ENCODE data around the gene SEMA3C. TPM values are rescaled to one million over a fixed set of nuclear protein-coding genes. Genes with fewer than 3 reads are reported as not detected.
A peak's percentile ranks its signal among the peaks of the same experiment; 100 is the strongest.

The SEMA3C gene
- total and polyA plus RNA-seq, 4 donors: 3.3 to 86.8 (median 15.9) TPM

- H3K27ac ChIP-seq (ENCODE audit: low read depth in 1 of 2, low read length in 2 of 2): no peak overlapping the region
- DNase-seq (no peak), ATAC-seq (ENCODE audit: low FRiP score) (no peak)
- intact Hi-C loops (cut with DNase I): no loop called here
- H3K27me3 ChIP-seq (ENCODE audit: control insufficient read depth in 1 of 2, insufficient read depth in 2 of 2, low read length in 1 of 2): no peaks in the 10 kb centered on the region
- H3K9me3 ChIP-seq (ENCODE audit: control insufficient read depth, low read length): no peaks in the 10 kb centered on the region
- H3K4me3 ChIP-seq (ENCODE audit: low read length in 2 of 2): no peak overlapping the region
- H3K4me1 ChIP-seq (ENCODE audit: control insufficient read depth in 1 of 2, insufficient read depth in 2 of 2, low read length in 2 of 2): peaks cover 0 to 4% of the 10 kb centered on the region in 2 donors
- no peaks in the 10 kb centered on the region for H3K36me3 ChIP-seq (ENCODE audit: control insufficient read depth in 1 of 2, insufficient read depth in 2 of 2, low read length in 1 of 2)
- whole genome bisulfite sequencing, 2 donors: 32% methylated on average over 6 of the region's 6 CpGs
Measured at GRCh38 chr7:80884511-80885195, 34.2 kb downstream of the SEMA3C start.

GRCh38 chr7:80883154-80884025 lies 35.5 kb downstream of the SEMA3C start:
- ATAC-seq (ENCODE audit: low FRiP score) (peak; percentile 89), DNase-seq (no peak)
- H3K9me3 ChIP-seq (ENCODE audit: control insufficient read depth, low read length): no peaks in the 10 kb centered on the region
- H3K36me3 ChIP-seq (ENCODE audit: control insufficient read depth in 1 of 2, insufficient read depth in 2 of 2, low read length in 1 of 2): no peaks in the 10 kb centered on the region
- H3K27me3 ChIP-seq (ENCODE audit: control insufficient read depth in 1 of 2, insufficient read depth in 2 of 2, low read length in 1 of 2): no peaks in the 10 kb centered on the region
- WGBS, 2 donors: 25 to 30% methylated on average over 2 of the region's 2 CpGs
- H3K4me1 ChIP-seq (ENCODE audit: control insufficient read depth in 1 of 2, insufficient read depth in 2 of 2, low read length in 2 of 2): peaks cover 0 to 4% of the 10 kb centered on the region in 2 donors
- intact Hi-C loops (cut with DNase I): no loop called here
- no peak overlapping the region for H3K4me3 ChIP-seq (ENCODE audit: low read length in 2 of 2)
- H3K27ac ChIP-seq (ENCODE audit: low read depth in 1 of 2, low read length in 2 of 2): peak overlapping the region; percentile 43 to 82

DNA sequence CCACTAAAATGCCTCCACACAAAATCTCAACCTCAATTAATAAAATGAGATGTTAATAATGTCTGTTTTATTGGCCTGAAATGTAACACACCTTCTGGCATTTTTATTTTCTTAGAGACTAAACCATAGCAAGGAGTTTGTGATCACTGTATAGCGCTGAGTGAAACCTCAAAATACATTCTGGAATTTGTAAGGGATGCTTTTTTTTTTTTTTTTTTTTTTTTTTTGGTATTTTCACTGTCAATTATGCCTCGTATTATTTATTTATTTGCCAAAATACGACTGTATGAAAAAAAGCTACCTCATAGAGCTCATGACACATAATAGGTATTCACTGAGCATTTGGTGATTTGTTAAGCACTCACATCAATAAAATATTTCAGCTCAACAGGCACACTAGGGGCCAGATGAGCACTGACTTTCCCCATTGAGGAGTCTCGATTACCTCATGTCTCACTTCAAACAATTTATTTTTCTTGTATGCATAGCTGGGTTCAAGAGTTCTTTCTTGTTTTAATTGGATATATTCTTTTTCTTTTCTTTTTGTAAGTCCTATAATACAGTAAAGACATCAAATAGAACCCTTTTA lies 36.5 kb downstream of the SEMA3C start:
- intact Hi-C loops (cut with DNase I): no loop called here
- ATAC-seq (ENCODE audit: low FRiP score) (no peak), DNase-seq (no peak)
- peaks cover 0 to 4% of the 10 kb centered on the region in 2 donors for H3K4me1 ChIP-seq (ENCODE audit: control insufficient read depth in 1 of 2, insufficient read depth in 2 of 2, low read length in 2 of 2)
- no peaks in the 10 kb centered on the region for H3K9me3 ChIP-seq (ENCODE audit: control insufficient read depth, low read length)
- H3K27me3 ChIP-seq (ENCODE audit: control insufficient read depth in 1 of 2, insufficient read depth in 2 of 2, low read length in 1 of 2): no peaks in the 10 kb centered on the region
- no peaks in the 10 kb centered on the region for H3K36me3 ChIP-seq (ENCODE audit: control insufficient read depth in 1 of 2, insufficient read depth in 2 of 2, low read length in 1 of 2)
- H3K27ac ChIP-seq (ENCODE audit: low read depth in 1 of 2, low read length in 2 of 2): no peak overlapping the region
- H3K4me3 ChIP-seq (ENCODE audit: low read length in 2 of 2): no peak overlapping the region
- 48 to 58% methylated on average over 4 of the region's 4 CpGs for WGBS, 2 donors

DNA sequence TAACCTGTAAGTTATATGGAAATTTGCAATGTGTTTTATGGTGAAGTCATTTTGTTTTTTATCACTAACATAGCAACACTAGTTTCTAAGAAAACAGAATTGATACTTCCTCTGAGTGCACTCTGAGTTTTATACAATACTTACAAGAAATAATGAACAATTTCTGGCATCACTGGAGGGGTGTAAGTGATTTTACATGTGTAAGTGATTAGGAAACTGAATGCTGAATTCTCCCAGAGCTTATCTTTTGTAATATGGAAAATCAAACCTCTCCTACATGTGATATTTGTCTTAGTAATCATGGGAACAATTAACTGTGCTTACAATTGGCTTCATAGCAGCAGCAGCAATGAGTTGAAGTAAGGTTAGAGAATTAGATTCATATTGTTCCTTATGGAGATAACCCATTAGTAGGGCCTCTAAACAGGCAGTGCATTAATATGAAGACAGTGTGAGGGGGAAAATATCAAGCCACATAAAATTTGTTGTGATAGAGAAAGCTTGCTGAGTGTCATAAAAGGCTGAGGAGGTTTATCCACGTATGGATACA lies 37.4 kb downstream of the SEMA3C start:
- H3K4me1 ChIP-seq (ENCODE audit: control insufficient read depth in 1 of 2, insufficient read depth in 2 of 2, low read length in 2 of 2): peaks cover 0 to 4% of the 10 kb centered on the region in 2 donors
- 89 to 90% methylated on average over 1 of the region's 1 CpG for WGBS, 2 donors
- intact Hi-C loops (cut with DNase I): no loop called here
- no peaks in the 10 kb centered on the region for H3K36me3 ChIP-seq (ENCODE audit: control insufficient read depth in 1 of 2, insufficient read depth in 2 of 2, low read length in 1 of 2)
- H3K27ac ChIP-seq (ENCODE audit: low read depth in 1 of 2, low read length in 2 of 2): no peak overlapping the region
- ATAC-seq (ENCODE audit: low FRiP score) (no peak), DNase-seq (no peak)
- no peak overlapping the region for H3K4me3 ChIP-seq (ENCODE audit: low read length in 2 of 2)
- H3K27me3 ChIP-seq (ENCODE audit: control insufficient read depth in 1 of 2, insufficient read depth in 2 of 2, low read length in 1 of 2): no peaks in the 10 kb centered on the region
- H3K9me3 ChIP-seq (ENCODE audit: control insufficient read depth, low read length): no peaks in the 10 kb centered on the region

- ATAC-seq (ENCODE audit: low FRiP score) (no peak), DNase-seq (no peak)
- Histone ChIP-seq H3K9me3 (ENCODE audit: control insufficient read depth, low read length) (no peaks in the 10 kb centered on the region), H3K4me3 (ENCODE audit: low read length in 2 of 2) (no peak overlapping the region), H3K4me1 (ENCODE audit: control insufficient read depth in 1 of 2, insufficient read depth in 2 of 2, low read length in 2 of 2) (peaks cover 0 to 4% of the 10 kb centered on the region in 2 donors), H3K27ac (ENCODE audit: low read depth in 1 of 2, low read length in 2 of 2) (no peak overlapping the region), H3K27me3 (ENCODE audit: control insufficient read depth in 1 of 2, insufficient read depth in 2 of 2, low read length in 1 of 2) (no peaks in the 10 kb centered on the region), H3K36me3 (ENCODE audit: control insufficient read depth in 1 of 2, insufficient read depth in 2 of 2, low read length in 1 of 2) (no peaks in the 10 kb centered on the region)
- WGBS, 2 donors: 92 to 93% methylated on average over 5 of the region's 5 CpGs
- intact Hi-C loops (cut with DNase I): no loop called here
Measured at GRCh38 chr7:80879849-80880248, 39.0 kb downstream of the SEMA3C start.

- DNase-seq: no peak
- Histone ChIP-seq H3K4me1 (ENCODE audit: control insufficient read depth in 1 of 2, insufficient read depth in 2 of 2, low read length in 2 of 2) (peaks cover 0 to 1% of the 10 kb centered on the region in 2 donors), H3K27ac (ENCODE audit: low read depth in 1 of 2, low read length in 2 of 2) (no peak overlapping the region), H3K9me3 (ENCODE audit: control insufficient read depth, low read length) (no peaks in the 10 kb centered on the region), H3K27me3 (ENCODE audit: control insufficient read depth in 1 of 2, insufficient read depth in 2 of 2, low read length in 1 of 2) (no peaks in the 10 kb centered on the region), H3K36me3 (ENCODE audit: control insufficient read depth in 1 of 2, insufficient read depth in 2 of 2, low read length in 1 of 2) (no peaks in the 10 kb centered on the region), H3K4me3 (ENCODE audit: low read length in 2 of 2) (no peak overlapping the region)
- 50 to 60% methylated on average over 5 of the region's 5 CpGs for whole genome bisulfite sequencing, 2 donors
- intact Hi-C loops (cut with DNase I): no loop called here
- no peak for ATAC-seq (ENCODE audit: low FRiP score)
Measured at GRCh38 chr7:80876894-80877414, 41.9 kb downstream of the SEMA3C start.

DNA sequence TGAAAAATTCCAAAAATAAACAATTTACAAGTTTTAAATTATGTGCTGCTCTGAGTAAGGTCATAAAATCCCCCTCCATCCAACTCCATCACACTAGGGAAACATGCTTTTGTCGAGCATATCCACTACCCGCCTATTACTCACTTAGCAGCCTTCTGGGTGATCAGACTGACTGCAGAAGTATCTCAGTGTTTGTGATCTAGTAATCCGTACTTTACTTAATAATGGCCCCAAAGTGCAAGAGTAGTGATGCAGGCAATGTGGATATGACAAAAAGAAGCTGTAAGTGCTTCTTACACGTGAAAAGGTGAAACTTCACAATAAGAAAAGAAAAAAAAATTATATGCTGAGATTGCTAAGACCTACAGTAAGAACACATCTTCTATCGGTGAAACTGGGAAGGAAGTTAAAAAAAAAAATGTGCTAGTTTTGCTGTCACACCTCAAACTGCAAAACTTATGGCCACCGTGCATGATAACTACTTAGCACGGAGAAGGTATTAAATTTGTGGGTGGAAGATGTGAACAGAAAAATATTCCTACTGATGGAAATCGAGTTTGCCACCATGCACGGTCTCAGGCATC lies 43.2 kb downstream of the SEMA3C start:
- H3K27ac ChIP-seq (ENCODE audit: low read depth in 1 of 2, low read length in 2 of 2): no peak overlapping the region
- no peaks in the 10 kb centered on the region for H3K27me3 ChIP-seq (ENCODE audit: control insufficient read depth in 1 of 2, insufficient read depth in 2 of 2, low read length in 1 of 2)
- H3K4me1 ChIP-seq (ENCODE audit: control insufficient read depth in 1 of 2, insufficient read depth in 2 of 2, low read length in 2 of 2): peaks cover 1 to 3% of the 10 kb centered on the region in 2 donors
- DNase-seq (no peak), ATAC-seq (ENCODE audit: low FRiP score) (no peak)
- H3K36me3 ChIP-seq (ENCODE audit: control insufficient read depth in 1 of 2, insufficient read depth in 2 of 2, low read length in 1 of 2): no peaks in the 10 kb centered on the region
- intact Hi-C loops (cut with DNase I): no loop called here
- H3K4me3 ChIP-seq (ENCODE audit: low read length in 2 of 2): no peak overlapping the region
- 86 to 88% methylated on average over 9 of the region's 9 CpGs for WGBS, 2 donors
- no peaks in the 10 kb centered on the region for H3K9me3 ChIP-seq (ENCODE audit: control insufficient read depth, low read length)

DNA sequence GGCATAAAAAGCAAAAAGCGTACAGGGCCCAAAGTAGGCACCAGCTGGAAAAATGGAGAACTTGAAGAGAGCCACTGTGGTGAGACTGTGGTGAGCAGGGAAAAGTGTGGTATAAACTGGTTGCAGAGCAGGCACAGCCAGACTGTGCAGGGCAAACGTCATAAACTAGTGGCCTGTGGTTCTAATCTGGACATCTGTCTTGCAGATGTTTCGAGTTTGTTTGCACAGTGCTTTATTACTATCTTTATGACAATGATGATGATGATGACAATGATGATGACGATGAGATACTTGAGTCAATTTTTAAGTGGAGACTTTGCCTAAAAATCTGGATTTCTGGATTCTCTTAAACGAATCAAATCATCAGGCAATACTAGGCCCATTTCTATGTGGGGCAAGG lies 45.7 kb downstream of the SEMA3C start:
- Histone ChIP-seq H3K9me3 (ENCODE audit: control insufficient read depth, low read length) (no peaks in the 10 kb centered on the region), H3K36me3 (ENCODE audit: control insufficient read depth in 1 of 2, insufficient read depth in 2 of 2, low read length in 1 of 2) (no peaks in the 10 kb centered on the region), H3K4me1 (ENCODE audit: control insufficient read depth in 1 of 2, insufficient read depth in 2 of 2, low read length in 2 of 2) (peaks cover 2 to 3% of the 10 kb centered on the region in 2 donors), H3K27ac (ENCODE audit: low read depth in 1 of 2, low read length in 2 of 2) (no peak overlapping the region), H3K27me3 (ENCODE audit: control insufficient read depth in 1 of 2, insufficient read depth in 2 of 2, low read length in 1 of 2) (no peaks in the 10 kb centered on the region), H3K4me3 (ENCODE audit: low read length in 2 of 2) (no peak overlapping the region)
- 87 to 90% methylated on average over 5 of the region's 5 CpGs for WGBS, 2 donors
- DNase-seq: no peak
- no peak for ATAC-seq (ENCODE audit: low FRiP score)
- intact Hi-C loops (cut with DNase I): no loop called here
